Adrenal gland (tissue), 5 donors: ENCODE results near the gene SMS.

Experiments used
- POLR2A ChIP-seq, 2 donors: fragments of 450-650 bp; IDR thresholded peaks; one replicate each; pipeline ENCODE4 v1.6.1; 2017; ENCODE audit warnings: antibody characterized with exemption in 2 of 2, mild to moderate bottlenecking in 2 of 2, moderate library complexity in 1 of 2
- TF ChIP-seq, protein P1 (sequence below), 6 experiments: fragments of 450-650 bp in 4 of 6; fragments of 200-600 bp in 2 of 6; sonication (generic) in 1 of 6; IDR thresholded peaks; 1 replicate in 5 of 6; 2 replicates in 1 of 6; pipeline versions ENCODE4 v1.5.1 to v1.8.0; 2016 to 2021; ENCODE audit warnings: antibody characterized with exemption in 6 of 6, mild to moderate bottlenecking in 2 of 6, moderate library complexity in 1 of 6
- donor health status: DM: no; HTN: no; CAD: no.

DNA sequence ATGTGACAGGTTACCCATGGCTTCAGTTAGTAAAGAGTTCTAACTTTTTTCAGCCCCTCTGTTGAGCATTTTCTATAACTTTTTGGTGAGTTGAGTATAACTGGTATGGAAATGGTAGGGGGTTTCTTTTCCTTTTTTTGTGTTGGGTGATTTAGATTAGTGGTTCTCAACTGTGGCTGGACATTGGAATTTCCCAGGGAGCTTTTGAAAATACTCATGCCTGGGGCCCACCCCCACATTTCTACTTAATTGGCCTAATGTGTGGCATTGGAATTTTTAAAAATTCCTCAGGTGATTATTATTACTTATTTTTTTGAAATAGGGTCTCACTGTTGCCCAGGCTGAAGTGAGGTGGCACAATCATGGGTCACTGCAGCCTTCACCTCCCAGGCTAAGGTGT lies 21.9 kb downstream of the SMS start:
- TF ChIP-seq, protein P1, sequence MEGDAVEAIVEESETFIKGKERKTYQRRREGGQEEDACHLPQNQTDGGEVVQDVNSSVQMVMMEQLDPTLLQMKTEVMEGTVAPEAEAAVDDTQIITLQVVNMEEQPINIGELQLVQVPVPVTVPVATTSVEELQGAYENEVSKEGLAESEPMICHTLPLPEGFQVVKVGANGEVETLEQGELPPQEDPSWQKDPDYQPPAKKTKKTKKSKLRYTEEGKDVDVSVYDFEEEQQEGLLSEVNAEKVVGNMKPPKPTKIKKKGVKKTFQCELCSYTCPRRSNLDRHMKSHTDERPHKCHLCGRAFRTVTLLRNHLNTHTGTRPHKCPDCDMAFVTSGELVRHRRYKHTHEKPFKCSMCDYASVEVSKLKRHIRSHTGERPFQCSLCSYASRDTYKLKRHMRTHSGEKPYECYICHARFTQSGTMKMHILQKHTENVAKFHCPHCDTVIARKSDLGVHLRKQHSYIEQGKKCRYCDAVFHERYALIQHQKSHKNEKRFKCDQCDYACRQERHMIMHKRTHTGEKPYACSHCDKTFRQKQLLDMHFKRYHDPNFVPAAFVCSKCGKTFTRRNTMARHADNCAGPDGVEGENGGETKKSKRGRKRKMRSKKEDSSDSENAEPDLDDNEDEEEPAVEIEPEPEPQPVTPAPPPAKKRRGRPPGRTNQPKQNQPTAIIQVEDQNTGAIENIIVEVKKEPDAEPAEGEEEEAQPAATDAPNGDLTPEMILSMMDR (IDR thresholded peaks at IDR 0.05) = no peak
- TF ChIP-seq POLR2A (IDR thresholded peaks at IDR 0.05) = no peak
